ENCODE data around the gene RETREG1. TPM values are rescaled to one million over a fixed set of nuclear protein-coding genes. Genes with fewer than 3 reads are reported as not detected.

Gene RETREG1
- polyA plus RNA-seq, 1 of the 3 experiments (the other 2 are of a cell fraction) = 0.43 TPM

DNA sequence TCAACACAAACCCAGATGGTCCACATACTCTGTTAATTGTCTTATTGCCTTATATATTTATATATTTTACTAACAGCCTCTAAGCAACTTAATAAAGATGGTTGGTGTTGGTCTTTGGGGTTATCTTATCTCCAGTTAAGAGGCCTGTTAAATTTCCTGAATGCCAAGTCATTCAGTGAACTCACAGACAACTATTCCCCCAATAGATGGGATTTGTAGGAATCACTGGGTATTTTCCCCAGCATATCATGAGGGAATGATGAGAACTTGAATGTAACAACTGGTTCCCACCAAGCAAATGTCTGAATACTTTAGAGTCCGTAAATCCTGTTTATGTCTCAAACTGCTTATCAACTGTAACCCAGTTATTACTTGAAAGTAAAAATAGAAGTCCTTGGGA lies 42.7 kb upstream of the RETREG1 start (continued):
- TF ChIP-seq NRF1 (IDR thresholded peaks at IDR 0.05; ENCODE audit: low read depth, low read length) = no peak
- no peak for TF ChIP-seq NFIC (IDR thresholded peaks at IDR 0.05; ENCODE audit: borderline replicate concordance)

DNA sequence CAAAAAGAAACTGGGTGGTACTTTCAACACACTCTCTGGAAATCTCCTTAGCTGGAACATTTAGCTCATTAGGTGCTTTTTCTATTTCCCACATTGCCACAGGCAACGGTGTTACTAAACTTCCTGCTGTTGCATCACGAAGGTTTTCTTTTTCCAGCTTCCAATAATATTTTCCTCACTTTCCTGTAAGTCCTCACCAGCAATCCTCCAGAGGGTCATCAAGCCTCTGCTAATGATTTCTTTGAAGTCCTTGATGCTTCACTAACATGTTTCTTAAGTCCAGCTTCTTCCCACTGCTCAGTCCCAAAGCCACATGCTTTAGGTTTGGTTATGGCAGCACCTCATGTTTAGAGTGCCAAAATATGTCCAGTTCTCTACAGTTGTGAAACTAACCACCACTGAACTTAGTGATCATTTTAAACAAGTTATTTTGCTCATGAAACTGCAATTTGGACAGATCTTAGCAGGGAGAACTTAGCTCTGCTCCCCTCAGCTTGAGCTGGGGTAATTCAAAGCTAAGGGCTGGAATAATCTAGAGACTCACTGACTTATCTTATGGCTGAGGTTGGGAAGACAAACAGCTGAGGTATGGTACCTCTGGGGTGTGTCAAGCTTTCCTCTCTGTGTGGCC lies 39.9 kb upstream of the RETREG1 start:
- POLR2A ChIA-PET = no interaction called here
- Histone ChIP-seq H2AFZ (ENCODE audit: low read depth) (no peak overlapping the region), H3K9ac (no peak overlapping the region), H3K4me2 (no peak overlapping the region), H3F3A (replicated peaks; ENCODE audit: insufficient read depth) (no peaks in the 10 kb centered on the region), H3K27ac (ENCODE audit: low read depth in 2 of 2, low read length in 1 of 2) (no peak overlapping the region), H3K9me2 (no peaks in the 10 kb centered on the region), H3K27me3 (ENCODE audit: insufficient read depth) (no peaks in the 10 kb centered on the region), H3K79me2 (ENCODE audit: insufficient read depth) (no peaks in the 10 kb centered on the region), H3K4me3 (ENCODE audit: low read depth in 2 of 2, low read length in 1 of 2) (no peak overlapping the region), H3K4me1 (ENCODE audit: control insufficient read depth in 1 of 2, insufficient read depth in 2 of 2, low read depth in 1 of 2, low read length in 1 of 2) (no peaks in the 10 kb centered on the region), H4K20me1 (ENCODE audit: insufficient read depth) (no peaks in the 10 kb centered on the region), H3K9me3 (no peaks in the 10 kb centered on the region), H3K36me3 (replicated peaks in 1 of 2; ENCODE audit: control insufficient read depth in 1 of 2, insufficient read depth in 2 of 2, low read length in 1 of 2) (no peaks in the 10 kb centered on the region)
- whole genome bisulfite sequencing (ENCODE audit: low lambda C conversion rate) = 46% methylated on average over 2 of the region's 2 CpGs
- no peak for DNase-seq
- no peak for TF ChIP-seq ELF1 (IDR thresholded peaks at IDR 0.05)
- TF ChIP-seq, protein P1, sequence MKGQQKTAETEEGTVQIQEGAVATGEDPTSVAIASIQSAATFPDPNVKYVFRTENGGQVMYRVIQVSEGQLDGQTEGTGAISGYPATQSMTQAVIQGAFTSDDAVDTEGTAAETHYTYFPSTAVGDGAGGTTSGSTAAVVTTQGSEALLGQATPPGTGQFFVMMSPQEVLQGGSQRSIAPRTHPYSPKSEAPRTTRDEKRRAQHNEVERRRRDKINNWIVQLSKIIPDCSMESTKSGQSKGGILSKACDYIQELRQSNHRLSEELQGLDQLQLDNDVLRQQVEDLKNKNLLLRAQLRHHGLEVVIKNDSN (IDR thresholded peaks at IDR 0.05; ENCODE audit: borderline replicate concordance, low read depth) = no peak
- TF ChIP-seq NFIC (IDR thresholded peaks at IDR 0.05; ENCODE audit: borderline replicate concordance) = no peak
- TF ChIP-seq, protein P2, sequence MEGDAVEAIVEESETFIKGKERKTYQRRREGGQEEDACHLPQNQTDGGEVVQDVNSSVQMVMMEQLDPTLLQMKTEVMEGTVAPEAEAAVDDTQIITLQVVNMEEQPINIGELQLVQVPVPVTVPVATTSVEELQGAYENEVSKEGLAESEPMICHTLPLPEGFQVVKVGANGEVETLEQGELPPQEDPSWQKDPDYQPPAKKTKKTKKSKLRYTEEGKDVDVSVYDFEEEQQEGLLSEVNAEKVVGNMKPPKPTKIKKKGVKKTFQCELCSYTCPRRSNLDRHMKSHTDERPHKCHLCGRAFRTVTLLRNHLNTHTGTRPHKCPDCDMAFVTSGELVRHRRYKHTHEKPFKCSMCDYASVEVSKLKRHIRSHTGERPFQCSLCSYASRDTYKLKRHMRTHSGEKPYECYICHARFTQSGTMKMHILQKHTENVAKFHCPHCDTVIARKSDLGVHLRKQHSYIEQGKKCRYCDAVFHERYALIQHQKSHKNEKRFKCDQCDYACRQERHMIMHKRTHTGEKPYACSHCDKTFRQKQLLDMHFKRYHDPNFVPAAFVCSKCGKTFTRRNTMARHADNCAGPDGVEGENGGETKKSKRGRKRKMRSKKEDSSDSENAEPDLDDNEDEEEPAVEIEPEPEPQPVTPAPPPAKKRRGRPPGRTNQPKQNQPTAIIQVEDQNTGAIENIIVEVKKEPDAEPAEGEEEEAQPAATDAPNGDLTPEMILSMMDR (IDR thresholded peaks at IDR 0.05) = no peak
- TF ChIP-seq, protein P3, sequence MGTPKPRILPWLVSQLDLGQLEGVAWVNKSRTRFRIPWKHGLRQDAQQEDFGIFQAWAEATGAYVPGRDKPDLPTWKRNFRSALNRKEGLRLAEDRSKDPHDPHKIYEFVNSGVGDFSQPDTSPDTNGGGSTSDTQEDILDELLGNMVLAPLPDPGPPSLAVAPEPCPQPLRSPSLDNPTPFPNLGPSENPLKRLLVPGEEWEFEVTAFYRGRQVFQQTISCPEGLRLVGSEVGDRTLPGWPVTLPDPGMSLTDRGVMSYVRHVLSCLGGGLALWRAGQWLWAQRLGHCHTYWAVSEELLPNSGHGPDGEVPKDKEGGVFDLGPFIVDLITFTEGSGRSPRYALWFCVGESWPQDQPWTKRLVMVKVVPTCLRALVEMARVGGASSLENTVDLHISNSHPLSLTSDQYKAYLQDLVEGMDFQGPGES (IDR thresholded peaks at IDR 0.05; ENCODE audit: low read depth, low read length) = no peak
- no peak for TF ChIP-seq GATA2 (CRISPR knock-in tag; IDR thresholded peaks at IDR 0.05)
- TF ChIP-seq FOXM1 (IDR thresholded peaks at IDR 0.05; ENCODE audit: low read depth) = no peak
- no peak for TF ChIP-seq TCF12 (IDR thresholded peaks at IDR 0.05)
- TF ChIP-seq, protein P4, sequence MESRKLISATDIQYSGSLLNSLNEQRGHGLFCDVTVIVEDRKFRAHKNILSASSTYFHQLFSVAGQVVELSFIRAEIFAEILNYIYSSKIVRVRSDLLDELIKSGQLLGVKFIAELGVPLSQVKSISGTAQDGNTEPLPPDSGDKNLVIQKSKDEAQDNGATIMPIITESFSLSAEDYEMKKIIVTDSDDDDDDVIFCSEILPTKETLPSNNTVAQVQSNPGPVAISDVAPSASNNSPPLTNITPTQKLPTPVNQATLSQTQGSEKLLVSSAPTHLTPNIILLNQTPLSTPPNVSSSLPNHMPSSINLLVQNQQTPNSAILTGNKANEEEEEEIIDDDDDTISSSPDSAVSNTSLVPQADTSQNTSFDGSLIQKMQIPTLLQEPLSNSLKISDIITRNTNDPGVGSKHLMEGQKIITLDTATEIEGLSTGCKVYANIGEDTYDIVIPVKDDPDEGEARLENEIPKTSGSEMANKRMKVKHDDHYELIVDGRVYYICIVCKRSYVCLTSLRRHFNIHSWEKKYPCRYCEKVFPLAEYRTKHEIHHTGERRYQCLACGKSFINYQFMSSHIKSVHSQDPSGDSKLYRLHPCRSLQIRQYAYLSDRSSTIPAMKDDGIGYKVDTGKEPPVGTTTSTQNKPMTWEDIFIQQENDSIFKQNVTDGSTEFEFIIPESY (IDR thresholded peaks at IDR 0.05; ENCODE audit: borderline replicate concordance, low read depth) = no peak
- no peak for TF ChIP-seq TEAD4 (IDR thresholded peaks at IDR 0.05; ENCODE audit: borderline replicate concordance, insufficient read depth)
- CTCF ChIA-PET = interaction anchor here (1.0 to 3.2 kb wide), 2 partner anchors 10 to 17 kb away, joined by 4 to 20 read pairs; no protein-coding TSS in a partner anchor

Data from SK-N-SH (cell line).